PFSK-1 (cell line): ENCODE data around the gene EPG5.

Source experiments
- POLR2AphosphoS5 ChIP-seq: IDR thresholded peaks from 2 replicates; pipeline ENCODE4 v1.6.1; 2012; ENCODE audit warnings: low read depth, mild to moderate bottlenecking, control low read depth, low read length, moderate library complexity
- REST ChIP-seq, 2 experiments: IDR thresholded peaks; 2 replicates each; pipeline versions ENCODE4 v1.6.1 to v1.8.0; 2011 to 2012; ENCODE audit warnings: low read depth in 2 of 2, low read length in 2 of 2, control low read depth in 1 of 2, inconsistent platforms in 1 of 2, mild to moderate bottlenecking in 1 of 2, moderate library complexity in 1 of 2; ENCODE audit not compliant: insufficient read depth in 1 of 2
- SIN3A ChIP-seq: IDR thresholded peaks from 2 replicates; pipeline ENCODE4 v1.6.1; 2012; ENCODE audit warnings: mild to moderate bottlenecking, low read length, moderate library complexity, borderline replicate concordance; ENCODE audit not compliant: insufficient read depth
- TAF1 ChIP-seq: IDR thresholded peaks from 2 replicates; pipeline ENCODE4 v1.6.1; 2012; ENCODE audit warnings: low read length, control low read depth, borderline replicate concordance; ENCODE audit not compliant: insufficient read depth

GRCh38 chr18:45910405-45911023, 56.6 kb downstream of the EPG5 start:
- TF ChIP-seq POLR2AphosphoS5, result no peak
- TF ChIP-seq TAF1, result no peak
- no peak for TF ChIP-seq SIN3A
- no peak for TF ChIP-seq REST (IDR thresholded peaks at IDR 0.05; ENCODE audit: insufficient read depth in 1 of 2, low read depth in 2 of 2, low read length in 2 of 2)
